Testis (tissue), 3 donors: ENCODE data around the gene IGFL1. TPM values are rescaled to one million over a fixed set of nuclear protein-coding genes. Genes with fewer than 3 reads are reported as not detected.

Experiments used
- DNase-seq: peaks from one replicate; pipeline ENCODE4 v3.0.0-alpha.2; 2019
- H3K27ac ChIP-seq, 2 donors: fragments of 200-600 bp; sonication (generic); one replicate each; pipeline ENCODE4 v1.5.1; 2019
- H3K27me3 ChIP-seq: fragments of 200-600 bp; sonication (generic); one replicate; pipeline ENCODE4 v1.5.1; 2019
- H3K36me3 ChIP-seq: fragments of 200-600 bp; sonication (generic); one replicate; pipeline ENCODE4 v1.5.1; 2017; ENCODE audit warnings: low read depth; ENCODE audit errors: missing control alignments
- H3K4me1 ChIP-seq: fragments of 200-600 bp; sonication (generic); one replicate; pipeline ENCODE4 v1.5.1; 2019
- H3K4me3 ChIP-seq, 2 donors: fragments of 200-600 bp; sonication (generic); one replicate each; pipeline ENCODE4 v1.5.1; 2017 to 2019
- H3K9me3 ChIP-seq: fragments of 200-600 bp; sonication (generic); one replicate; pipeline ENCODE4 v1.5.1; 2017
- POLR2A ChIP-seq: fragments of 450-650 bp; IDR thresholded peaks from one replicate; pipeline ENCODE4 v1.6.1; 2017; ENCODE audit warnings: antibody characterized with exemption, mild to moderate bottlenecking, moderate library complexity
- WGBS, 2 donors: methylation state at CpG; one replicate each; pipeline ENCODE4 v1.1.5; 2018; 5-methylcytosine and 5-hydroxymethylcytosine counted together
- intact Hi-C: fragments of 100-400 bp; cut with DNase I; formaldehyde crosslinking; loops from one replicate; pipeline ENCODE4 v1.15.1; 2023; ENCODE audit warnings: low total_unique reads
- polyA plus RNA-seq: library from polyadenylated mRNA; stranded (reverse); fragments of 350-450 nt; fragmentation: Illumina TruSeq; extraction: RNeasy Lipid Tissue Mini Kit (QIAGEN cat#74804); gene quantifications from one replicate; pipeline ENCODE4 v1.2.3, GENCODE V29; 2014; ENCODE audit warnings: low read depth, low replicate concordance; ENCODE audit not compliant: insufficient read depth
- total RNA-seq, 2 donors: library from RNA; depleted of rRNA; stranded (reverse); fragments of >200 nt; gene quantifications; one replicate each; pipeline ENCODE4 v1.2.3, GENCODE V29; 2016
- TF ChIP-seq, protein P1 (sequence below), 3 experiments: fragments of 450-650 bp in 2 of 3; fragments of 200-600 bp in 1 of 3; sonication (generic) in 1 of 3; IDR thresholded peaks; one replicate each; pipeline ENCODE4 v1.5.1; 2016 to 2019; ENCODE audit warnings: antibody characterized with exemption in 3 of 3, mild to moderate bottlenecking in 2 of 3, moderate library complexity in 1 of 3

The IGFL1 gene
- total and polyA plus RNA-seq, 3 donors from 2014 or later: 3.2 TPM; not detected in 2

DNA sequence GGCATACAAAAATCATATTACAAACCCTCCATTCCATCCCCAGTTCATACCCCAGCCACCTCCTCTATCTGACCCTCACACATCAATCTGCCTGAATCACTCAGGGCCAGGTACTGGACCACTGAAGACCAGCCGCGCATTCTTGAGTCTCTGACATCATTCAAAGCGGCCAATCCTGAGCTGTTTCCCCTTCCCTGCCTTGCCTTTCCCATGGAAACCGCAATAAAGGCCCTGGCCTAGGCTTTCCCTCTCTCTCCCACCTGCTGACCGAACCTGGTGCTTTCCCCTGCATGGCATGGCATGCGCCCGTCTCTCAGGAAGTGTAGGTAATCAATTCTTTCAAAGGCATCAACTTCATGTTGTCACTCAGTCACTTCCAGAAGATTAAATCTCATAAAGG, 49.6 kb downstream of the IGFL1 start:
- no peaks in the 10 kb centered on the region for H3K4me1 ChIP-seq
- WGBS, 2 donors: 87 to 91% methylated on average over 7 of the region's 7 CpGs
- H3K9me3 ChIP-seq: no peaks in the 10 kb centered on the region
- DNase-seq: no peak
- no peaks in the 10 kb centered on the region for H3K27me3 ChIP-seq
- H3K4me3 ChIP-seq: no peak overlapping the region
- intact Hi-C loops: no loop called here
- TF ChIP-seq, protein P1, sequence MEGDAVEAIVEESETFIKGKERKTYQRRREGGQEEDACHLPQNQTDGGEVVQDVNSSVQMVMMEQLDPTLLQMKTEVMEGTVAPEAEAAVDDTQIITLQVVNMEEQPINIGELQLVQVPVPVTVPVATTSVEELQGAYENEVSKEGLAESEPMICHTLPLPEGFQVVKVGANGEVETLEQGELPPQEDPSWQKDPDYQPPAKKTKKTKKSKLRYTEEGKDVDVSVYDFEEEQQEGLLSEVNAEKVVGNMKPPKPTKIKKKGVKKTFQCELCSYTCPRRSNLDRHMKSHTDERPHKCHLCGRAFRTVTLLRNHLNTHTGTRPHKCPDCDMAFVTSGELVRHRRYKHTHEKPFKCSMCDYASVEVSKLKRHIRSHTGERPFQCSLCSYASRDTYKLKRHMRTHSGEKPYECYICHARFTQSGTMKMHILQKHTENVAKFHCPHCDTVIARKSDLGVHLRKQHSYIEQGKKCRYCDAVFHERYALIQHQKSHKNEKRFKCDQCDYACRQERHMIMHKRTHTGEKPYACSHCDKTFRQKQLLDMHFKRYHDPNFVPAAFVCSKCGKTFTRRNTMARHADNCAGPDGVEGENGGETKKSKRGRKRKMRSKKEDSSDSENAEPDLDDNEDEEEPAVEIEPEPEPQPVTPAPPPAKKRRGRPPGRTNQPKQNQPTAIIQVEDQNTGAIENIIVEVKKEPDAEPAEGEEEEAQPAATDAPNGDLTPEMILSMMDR (IDR thresholded peaks at IDR 0.05): no peak
- TF ChIP-seq POLR2A: no peak
- H3K27ac ChIP-seq: no peak overlapping the region
- no peaks in the 10 kb centered on the region for H3K36me3 ChIP-seq

Other genes starting within 250 kb of the IGFL1 start
- gene CCDC61, start 234.3 kb upstream of the IGFL1 start, total RNA-seq: 10 to 100 TPM; 25.6 to 31.2 TPM
- 32.5 TPM for gene CCDC61, start 234.3 kb upstream of the IGFL1 start, polyA plus RNA-seq
- not detected for gene PGLYRP1, start 206.7 kb upstream of the IGFL1 start, total RNA-seq
- gene PGLYRP1, start 206.7 kb upstream of the IGFL1 start, polyA plus RNA-seq: not detected
- under 1 TPM; 0.56 to 0.79 TPM for gene IGFL4, start 188.7 kb upstream of the IGFL1 start, total RNA-seq
- 0.37 TPM for gene IGFL4, start 188.7 kb upstream of the IGFL1 start, polyA plus RNA-seq
- not detected for gene IGFL3, start 105.1 kb upstream of the IGFL1 start, total RNA-seq
- not detected for gene IGFL3, start 105.1 kb upstream of the IGFL1 start, polyA plus RNA-seq
- 1 to 10 TPM; 7.2 to 7.6 TPM for gene IGFL2, start 81.5 kb upstream of the IGFL1 start, total RNA-seq
- 8.0 TPM for gene IGFL2, start 81.5 kb upstream of the IGFL1 start, polyA plus RNA-seq
- 100 to 1,000 TPM in 1 of 2 donors, 10 to 100 TPM in 1; 82.6 to 105 TPM for gene HIF3A, start 67.3 kb downstream of the IGFL1 start, total RNA-seq
- gene HIF3A, start 67.3 kb downstream of the IGFL1 start, polyA plus RNA-seq: 3.8 TPM
- gene PPP5C, start 117.3 kb downstream of the IGFL1 start, total RNA-seq: 10 to 100 TPM; 71.7 to 72.8 TPM
- gene PPP5C, start 117.3 kb downstream of the IGFL1 start, polyA plus RNA-seq: 49.1 TPM
- 10 to 100 TPM; 23.3 to 33.8 TPM for gene CCDC8, start 183.8 kb downstream of the IGFL1 start, total RNA-seq
- gene CCDC8, start 183.8 kb downstream of the IGFL1 start, polyA plus RNA-seq: 20.1 TPM
- gene PNMA8C, start 199.2 kb downstream of the IGFL1 start, total RNA-seq: 1 to 10 TPM; 1.4 to 1.9 TPM
- 1.2 TPM for gene PNMA8C, start 199.2 kb downstream of the IGFL1 start, polyA plus RNA-seq
- 10 to 100 TPM; 34.9 to 44.3 TPM for gene PNMA8A, start 241.8 kb downstream of the IGFL1 start, total RNA-seq
- gene PNMA8A, start 241.8 kb downstream of the IGFL1 start, polyA plus RNA-seq: 48.1 TPM